HepG2 (cell line): ENCODE data around the gene SMCHD1. TPM values are rescaled to one million over a fixed set of nuclear protein-coding genes. Genes with fewer than 3 reads are reported as not detected.

Experiments used
- ATAC-seq: fragments of 200-7000 bp; cut with Tn5 transposase; 3 replicates; pipeline ENCODE4 v1.9.1; 2020; ENCODE audit warnings: mild to moderate bottlenecking, moderate library complexity
- BruUV-seq: library from RNA; stranded (reverse); fragments of 400-500 nt; replicated peaks from 2 replicates; lab custom pipeline; 2021; lab: Mats Ljungman, UMichigan
- CTCF ChIA-PET: fragments of 300-600 bp; formaldehyde crosslinking; extraction: SDS; loops from one replicate; lab custom pipeline; 2021; ENCODE audit warnings: low total read pairs, inconsistent platforms, low intra/inter-chr PET ratio; lab: Yijun Ruan, JAX
- POLR2A ChIA-PET: fragments of 350-600 bp; sonication (Branson Sonifier 250); formaldehyde crosslinking; loops from one replicate; lab custom pipeline; 2020; ENCODE audit warnings: antibody characterized with exemption, inconsistent platforms; lab: Yijun Ruan, JAX
- DNase-seq: peaks from one replicate; pipeline ENCODE4 v3.0.0-alpha.2; 2015; ENCODE audit warnings: low spot score
- FAIRE-seq: peaks from 3 replicates; lab custom pipeline; 2011; peaks lifted over from hg19 to GRCh38; lab: Jason Lieb, UNC
- H2AFZ ChIP-seq: one replicate; pipeline ENCODE4 v1.6.1; 2011; ENCODE audit warnings: low read length, inconsistent platforms
- H3K27ac ChIP-seq: fragments of 300-600 bp; 3 replicates; pipeline ENCODE4 v1.8.0; 2011; ENCODE audit warnings: mixed run types, mild to moderate bottlenecking, mixed read lengths, low read length, inconsistent platforms; ENCODE audit not compliant: insufficient read depth; ENCODE audit errors: extremely low read length
- H3K27me3 ChIP-seq, 2 experiments: fragments of 200-600 bp in 1 of 2; 2 replicates in 1 of 2; 3 replicates in 1 of 2; pipeline versions ENCODE4 v1.6.0 to v1.8.0; 2011; ENCODE audit warnings: low read length in 2 of 2, mild to moderate bottlenecking in 2 of 2, moderate library complexity in 2 of 2, inconsistent platforms in 1 of 2; ENCODE audit not compliant: insufficient read depth in 2 of 2, control insufficient read depth in 1 of 2
- H3K36me3 ChIP-seq, 2 experiments: fragments of 200-600 bp in 1 of 2; replicated peaks in 1 of 2; 2 replicates in 1 of 2; 3 replicates in 1 of 2; pipeline versions ENCODE4 v1.5.1 to v1.8.0; 2011; ENCODE audit warnings: low read length in 2 of 2, inconsistent platforms in 1 of 2; ENCODE audit not compliant: insufficient read depth in 2 of 2, control insufficient read depth in 1 of 2
- H3K4me1 ChIP-seq: 2 replicates; pipeline ENCODE4 v1.5.1; 2012; ENCODE audit warnings: low read length, inconsistent platforms; ENCODE audit not compliant: insufficient read depth
- H3K4me2 ChIP-seq: 2 replicates; pipeline ENCODE4 v1.6.0; 2011; ENCODE audit warnings: low read depth, low read length, inconsistent platforms
- H3K4me3 ChIP-seq, 3 experiments: fragments of 200-600 bp in 1 of 3; sonication (generic), shearing (Covaris generic) in 1 of 3; replicated peaks in 1 of 3; 2 replicates each; pipeline ENCODE4 v1.5.1; 2011 to 2016; ENCODE audit warnings: low read length in 3 of 3, inconsistent platforms in 2 of 3, low read depth in 2 of 3, mild to moderate bottlenecking in 2 of 3, control low read depth in 1 of 3, mixed read lengths in 1 of 3; ENCODE audit not compliant: insufficient read depth in 1 of 3
- H3K79me2 ChIP-seq: one replicate; pipeline ENCODE4 v1.6.1; 2011; ENCODE audit warnings: low read length, inconsistent platforms; ENCODE audit not compliant: insufficient read depth
- H3K9ac ChIP-seq: 2 replicates; pipeline ENCODE4 v1.6.0; 2011; ENCODE audit warnings: mild to moderate bottlenecking, low read depth, low read length, inconsistent platforms; ENCODE audit not compliant: insufficient read depth
- H3K9me3 ChIP-seq: 2 replicates; pipeline ENCODE4 v1.5.1; 2012; ENCODE audit warnings: mild to moderate bottlenecking, low read length
- H4K20me1 ChIP-seq: 2 replicates; pipeline ENCODE4 v1.6.0; 2011; ENCODE audit warnings: inconsistent platforms, mild to moderate bottlenecking, low read length, moderate library complexity; ENCODE audit not compliant: insufficient read depth
- RXRA ChIP-seq: sonication (generic); formaldehyde crosslinking; IDR thresholded peaks from 2 replicates; pipeline ENCODE4 v1.5.1; 2020; ENCODE audit warnings: missing genetic modification reagents
- ZBTB40 ChIP-seq, 2 experiments: fragments of 450-650 bp in 1 of 2; sonication (generic) in 1 of 2; formaldehyde crosslinking in 1 of 2; IDR thresholded peaks; 2 replicates each; pipeline versions ENCODE4 v1.6.1 to v1.8.0; 2016 to 2022; ENCODE audit warnings: antibody characterized with exemption in 1 of 2, mild to moderate bottlenecking in 1 of 2, missing genetic modification reagents in 1 of 2
- WGBS: methylation state at CpG from one replicate; pipeline ENCODE4 v1.1.6; 2017; ENCODE audit warnings: low lambda C conversion rate; 5-methylcytosine and 5-hydroxymethylcytosine counted together
- in situ Hi-C: cut with HindIII; loops from 2 replicates; pipeline ENCODE4 v1.10.0; 2017; ENCODE audit warnings: low pct_unique_long_range_greater_than_20kb; ENCODE audit not compliant: extremely low pct_ligation_motif_present
- intact Hi-C: fragments of 100-400 bp; cut with micrococcal nuclease; formaldehyde crosslinking; loops from one replicate; pipeline ENCODE4 v1.10.0; 2022; ENCODE audit not compliant: unreplicated experiment
- polyA plus RNA-seq, 8 experiments: library from polyadenylated mRNA; depleted of rRNA in 3 of 8; stranded (reverse) in 7 of 8; unstranded in 1 of 8; fragments of >200 nt; fragmentation: Illumina TruSeq in 4 of 8; extraction: Trizol in 4 of 8; gene quantifications; 2 replicates each; pipeline versions ENCODE4 v1.2.1 to v1.2.3, GENCODE V29; 2011 to 2016; ENCODE audit warnings: low read depth in 4 of 8, missing spikeins in 1 of 8, mixed read lengths in 1 of 8; ENCODE audit not compliant: insufficient read depth in 1 of 8
- total RNA-seq, 5 experiments: library from RNA; depleted of rRNA; stranded (reverse); fragments of >200 nt; fragmentation: Illumina TruSeq; extraction: Trizol; gene quantifications; 2 replicates each; pipeline ENCODE4 v1.2.3, GENCODE V29; 2016; ENCODE audit warnings: low read depth in 1 of 5

The SMCHD1 gene
- total and polyA plus RNA-seq, 2 of the 13 experiments (the other 11 are each of a cell fraction or from before 2014, with no cell fraction given) = 21.4 to 93.6 TPM

GRCh38 chr18:2612996-2613395 is 42.5 kb upstream of the SMCHD1 start:
- TF ChIP-seq ZBTB40 (IDR thresholded peaks at IDR 0.05) (no peak), ZBTB40 (CRISPR knock-in tag; IDR thresholded peaks at IDR 0.05) (0 out of 2 replicates have a peak, but pooled peaks have one; percentile 42), RXRA (CRISPR knock-in tag) (no peak)
- POLR2A ChIA-PET = no interaction called here

More at GRCh38 chr18:2612996-2613395, 42.5 kb upstream of the SMCHD1 start:
- FAIRE-seq = no peak
- no peak overlapping the region for H3K27ac ChIP-seq
- no peaks in the 10 kb centered on the region for H3K79me2 ChIP-seq
- intact Hi-C loops = no loop called here
- no peak overlapping the region for H3K9ac ChIP-seq
- H3K4me1 ChIP-seq = no peaks in the 10 kb centered on the region
- DNase-seq = no peak
- WGBS = 89% methylated on average over 1 of the region's 1 CpG
- H4K20me1 ChIP-seq = no peaks in the 10 kb centered on the region
- no peak for ATAC-seq
- H3K4me3 ChIP-seq = no peak overlapping the region
- H3K27me3 ChIP-seq = no peaks in the 10 kb centered on the region; a peak in 1 of 5 replicates
- H3K4me2 ChIP-seq = no peak overlapping the region
- no peaks in the 10 kb centered on the region for H3K9me3 ChIP-seq
- H3K36me3 ChIP-seq = peaks cover 5 to 33% of the 10 kb centered on the region in 2 experiments; a peak in 4 of 5 replicates
- no peak overlapping the region for H2AFZ ChIP-seq
- CTCF ChIA-PET = no interaction called here
- in situ Hi-C loops = no loop called here
- BruUV-seq = no TSS peak
